ENCODE measurements around the gene OSBPL10. TPM values are rescaled to one million over a fixed set of nuclear protein-coding genes. Genes with fewer than 3 reads are reported as not detected.

OSBPL10 gene
- total RNA-seq, 2 experiments from 2014 or later = 65.7 to 170 TPM

DNA sequence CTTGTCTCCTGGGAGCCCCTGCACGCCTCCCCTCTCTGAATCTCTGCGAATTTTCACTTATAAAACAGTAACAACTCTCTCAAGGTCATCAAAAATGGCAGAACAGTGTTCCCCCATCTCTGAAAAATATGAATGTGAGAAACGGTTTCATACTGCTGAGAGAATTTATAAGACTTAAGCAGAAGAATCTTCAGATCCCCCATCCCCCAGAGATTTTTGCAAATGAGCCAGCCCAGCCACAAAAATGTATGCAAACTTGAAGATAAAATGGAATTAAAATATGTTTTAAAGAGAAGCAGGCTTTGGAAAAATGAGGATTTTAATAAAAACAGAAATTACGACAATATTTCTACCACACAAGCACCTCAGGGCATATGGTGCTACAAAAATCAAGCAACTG lies 275.3 kb downstream of the OSBPL10 start:
- POLR2A ChIA-PET = no interaction called here
- no TSS peak for BruUV-seq (replicated peaks)
- Histone ChIP-seq H4K20me1 (ENCODE audit: insufficient read depth, low read length) (no peaks in the 10 kb centered on the region), H3K36me3 (ENCODE audit: insufficient read depth, low read length) (peaks cover 80% of the 10 kb centered on the region), H3K9me2 (ENCODE audit: insufficient read depth, low read length) (no peaks in the 10 kb centered on the region), H3K9me3 (ENCODE audit: low read length) (no peaks in the 10 kb centered on the region), H2AFZ (ENCODE audit: low read length) (no peak overlapping the region), H3K79me2 (ENCODE audit: insufficient read depth, low read depth, low read length) (no peaks in the 10 kb centered on the region), H3K27ac (ENCODE audit: low read depth, low read length, poor library complexity, severe bottlenecking) (no peak overlapping the region), H3K4me2 (ENCODE audit: low read length) (no peak overlapping the region), H3K4me3 (ENCODE audit: low read depth, low read length, poor library complexity, severe bottlenecking) (no peak overlapping the region), H3K4me1 (ENCODE audit: insufficient read depth, low read length, poor library complexity, severe bottlenecking) (peaks cover 5% of the 10 kb centered on the region)
- CTCF ChIA-PET (ENCODE audit: unreplicated experiment) = no interaction called here
- intact Hi-C loops (cut with micrococcal nuclease; ENCODE audit: unreplicated experiment) = no loop called here
- TF ChIP-seq, protein P1, sequence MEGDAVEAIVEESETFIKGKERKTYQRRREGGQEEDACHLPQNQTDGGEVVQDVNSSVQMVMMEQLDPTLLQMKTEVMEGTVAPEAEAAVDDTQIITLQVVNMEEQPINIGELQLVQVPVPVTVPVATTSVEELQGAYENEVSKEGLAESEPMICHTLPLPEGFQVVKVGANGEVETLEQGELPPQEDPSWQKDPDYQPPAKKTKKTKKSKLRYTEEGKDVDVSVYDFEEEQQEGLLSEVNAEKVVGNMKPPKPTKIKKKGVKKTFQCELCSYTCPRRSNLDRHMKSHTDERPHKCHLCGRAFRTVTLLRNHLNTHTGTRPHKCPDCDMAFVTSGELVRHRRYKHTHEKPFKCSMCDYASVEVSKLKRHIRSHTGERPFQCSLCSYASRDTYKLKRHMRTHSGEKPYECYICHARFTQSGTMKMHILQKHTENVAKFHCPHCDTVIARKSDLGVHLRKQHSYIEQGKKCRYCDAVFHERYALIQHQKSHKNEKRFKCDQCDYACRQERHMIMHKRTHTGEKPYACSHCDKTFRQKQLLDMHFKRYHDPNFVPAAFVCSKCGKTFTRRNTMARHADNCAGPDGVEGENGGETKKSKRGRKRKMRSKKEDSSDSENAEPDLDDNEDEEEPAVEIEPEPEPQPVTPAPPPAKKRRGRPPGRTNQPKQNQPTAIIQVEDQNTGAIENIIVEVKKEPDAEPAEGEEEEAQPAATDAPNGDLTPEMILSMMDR (conservative IDR thresholded peaks at IDR 0.05; ENCODE audit: low read length) = no peak
- TF ChIP-seq EZH2phosphoT487 (IDR thresholded peaks at IDR 0.05; ENCODE audit: borderline replicate concordance, low read depth, low read length) = no peak
- no peak for DNase-seq (ENCODE audit: low spot score)

DNA sequence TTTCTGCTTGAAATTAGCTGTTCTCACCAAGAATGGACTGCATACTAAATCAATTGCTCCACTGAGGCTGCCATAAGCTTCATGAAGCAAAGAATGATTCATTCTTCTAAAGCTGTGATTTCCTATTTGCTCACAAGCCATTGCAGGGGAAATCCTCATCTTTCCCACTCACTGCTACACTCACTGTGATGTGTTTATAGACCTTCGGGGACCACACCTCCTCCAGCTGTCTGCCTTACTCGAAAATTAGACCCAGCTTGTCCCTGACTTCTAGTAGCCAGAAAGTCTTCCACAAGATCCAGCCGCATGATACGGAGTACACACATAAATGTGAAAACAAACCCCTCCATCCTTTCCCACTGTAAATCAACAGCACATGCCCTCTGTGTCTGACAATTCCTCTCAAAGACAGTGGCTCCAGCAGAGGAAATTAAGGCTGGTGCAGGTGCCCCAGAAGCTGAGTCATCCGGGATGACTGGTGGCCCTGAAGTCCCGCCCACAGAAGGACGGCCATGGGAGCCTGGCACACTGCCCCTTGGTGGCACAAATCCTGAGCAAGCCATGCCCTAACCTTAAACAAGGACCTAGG lies 276.4 kb downstream of the OSBPL10 start:
- Histone ChIP-seq H3K9me2 (ENCODE audit: insufficient read depth, low read length) (no peaks in the 10 kb centered on the region), H3K27ac (ENCODE audit: low read depth, low read length, poor library complexity, severe bottlenecking) (no peak overlapping the region), H3K36me3 (ENCODE audit: insufficient read depth, low read length) (peaks cover 80% of the 10 kb centered on the region), H3K4me1 (ENCODE audit: insufficient read depth, low read length, poor library complexity, severe bottlenecking) (no peaks in the 10 kb centered on the region), H3K79me2 (ENCODE audit: insufficient read depth, low read depth, low read length) (no peaks in the 10 kb centered on the region), H4K20me1 (ENCODE audit: insufficient read depth, low read length) (no peaks in the 10 kb centered on the region), H3K9me3 (ENCODE audit: low read length) (no peaks in the 10 kb centered on the region), H3K4me2 (ENCODE audit: low read length) (no peak overlapping the region), H3K4me3 (ENCODE audit: low read depth, low read length, poor library complexity, severe bottlenecking) (no peak overlapping the region), H2AFZ (ENCODE audit: low read length) (no peak overlapping the region)
- TF ChIP-seq, protein P1 (conservative IDR thresholded peaks at IDR 0.05; ENCODE audit: low read length) = no peak
- no peak for TF ChIP-seq EZH2phosphoT487 (IDR thresholded peaks at IDR 0.05; ENCODE audit: borderline replicate concordance, low read depth, low read length)
- ChIA-PET POLR2A (interaction anchor here (0.6 to 1.3 kb wide), 3 partner anchors 9 to 477 kb away, joined by 3 to 4 read pairs (median 3); no protein-coding TSS in a partner anchor), CTCF (ENCODE audit: unreplicated experiment) (no interaction called here)
- intact Hi-C loops (cut with micrococcal nuclease; ENCODE audit: unreplicated experiment) = no loop called here
- DNase-seq (ENCODE audit: low spot score) = no peak
- no TSS peak for BruUV-seq (replicated peaks)

DNA sequence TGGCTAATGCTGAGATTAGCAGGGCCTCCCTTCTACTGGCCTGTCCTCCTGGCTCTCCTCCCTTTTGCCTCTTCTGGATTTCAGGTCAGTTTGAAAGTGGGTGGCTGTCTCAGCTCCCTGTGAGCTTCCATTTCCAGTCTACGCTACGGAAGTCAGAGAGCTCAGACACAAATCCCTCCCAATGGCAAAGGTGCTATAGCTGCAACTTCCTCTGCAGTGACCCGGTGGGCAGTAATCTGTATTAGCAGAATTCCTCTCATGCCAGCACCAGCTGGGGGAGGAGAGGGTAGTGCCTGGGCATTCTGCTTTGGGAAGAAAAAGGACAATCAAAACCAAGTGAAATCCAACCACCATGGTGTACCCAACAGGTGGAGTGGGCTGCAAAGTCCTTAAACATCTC lies 276.9 kb downstream of the OSBPL10 start:
- no peak overlapping the region for H3K4me3 ChIP-seq (ENCODE audit: low read depth, low read length, poor library complexity, severe bottlenecking)
- POLR2A ChIA-PET = interaction anchor here (1.2 to 1.3 kb wide), 2 partner anchors 91 to 477 kb away, joined by 3 read pairs; no protein-coding TSS in a partner anchor
- no peak overlapping the region for H2AFZ ChIP-seq (ENCODE audit: low read length)
- TF ChIP-seq, protein P1 (conservative IDR thresholded peaks at IDR 0.05; ENCODE audit: low read length) = no peak
- no peak for TF ChIP-seq EZH2phosphoT487 (IDR thresholded peaks at IDR 0.05; ENCODE audit: borderline replicate concordance, low read depth, low read length)
- peaks cover 80% of the 10 kb centered on the region for H3K36me3 ChIP-seq (ENCODE audit: insufficient read depth, low read length)
- intact Hi-C loops (cut with micrococcal nuclease; ENCODE audit: unreplicated experiment) = no loop called here
- H3K27ac ChIP-seq (ENCODE audit: low read depth, low read length, poor library complexity, severe bottlenecking) = no peak overlapping the region
- H3K9me2 ChIP-seq (ENCODE audit: insufficient read depth, low read length) = no peaks in the 10 kb centered on the region
- BruUV-seq (replicated peaks) = no TSS peak
- H3K4me1 ChIP-seq (ENCODE audit: insufficient read depth, low read length, poor library complexity, severe bottlenecking) = no peaks in the 10 kb centered on the region
- DNase-seq (ENCODE audit: low spot score) = no peak
- CTCF ChIA-PET (ENCODE audit: unreplicated experiment) = no interaction called here
- H4K20me1 ChIP-seq (ENCODE audit: insufficient read depth, low read length) = no peaks in the 10 kb centered on the region
- no peak overlapping the region for H3K4me2 ChIP-seq (ENCODE audit: low read length)
- no peaks in the 10 kb centered on the region for H3K79me2 ChIP-seq (ENCODE audit: insufficient read depth, low read depth, low read length)
- no peaks in the 10 kb centered on the region for H3K9me3 ChIP-seq (ENCODE audit: low read length)
